K562 (cell line): ENCODE measurements around the gene UBTD1. TPM values are rescaled to one million over a fixed set of nuclear protein-coding genes. Genes with fewer than 3 reads are reported as not detected.

ENCODE experiments used
- ATAC-seq: fragments of 200-7000 bp; cut with Tn5 transposase; 3 replicates; pipeline ENCODE4 v1.9.1; 2020; ENCODE audit warnings: moderate library complexity
- BruUV-seq: library from RNA; stranded (reverse); fragments of 400-500 nt; replicated peaks from 2 replicates; lab custom pipeline; 2021; lab: Mats Ljungman, UMichigan
- CTCF ChIA-PET: fragments of 300-600 bp; formaldehyde crosslinking; extraction: SDS; loops from one replicate; lab custom pipeline; 2021; ENCODE audit warnings: low intra/inter-chr PET ratio; lab: Yijun Ruan, JAX
- POLR2A ChIA-PET: fragments of 300-600, 350-650 bp; sonication (Branson Sonifier 250); formaldehyde crosslinking; extraction: SDS; loops from one replicate; lab custom pipeline; 2021; ENCODE audit warnings: antibody characterized with exemption, inconsistent platforms; lab: Yijun Ruan, JAX
- DNase-seq, 4 experiments: peaks; one replicate each; pipeline versions ENCODE4 v3.0.0 to v3.0.0-alpha.2; 2011 to 2018; ENCODE audit warnings: low spot score in 3 of 4, mixed read lengths in 3 of 4; ENCODE audit errors: extremely low read depth in 1 of 4
- FAIRE-seq: peaks from 2 replicates; lab custom pipeline; 2011; peaks lifted over from hg19 to GRCh38; lab: Jason Lieb, UNC
- H2AFZ ChIP-seq: 2 replicates; pipeline ENCODE4 v1.6.0; 2011; ENCODE audit warnings: low read depth, low read length, control low read depth, inconsistent platforms
- H3K27ac ChIP-seq: fragments of 200-600 bp; 3 replicates; pipeline ENCODE4 v1.8.0; 2011; ENCODE audit warnings: low read depth, mild to moderate bottlenecking, control low read depth, inconsistent platforms, low read length, moderate library complexity, mixed read lengths; ENCODE audit errors: extremely low read depth
- H3K27me3 ChIP-seq, 2 experiments: fragments of 300-600 bp in 1 of 2; 2 replicates in 1 of 2; 3 replicates in 1 of 2; pipeline versions ENCODE4 v1.6.0 to v1.8.0; 2011; ENCODE audit warnings: inconsistent platforms in 2 of 2, low read length in 2 of 2, mild to moderate bottlenecking in 1 of 2, mixed read lengths in 1 of 2, moderate library complexity in 1 of 2; ENCODE audit not compliant: control insufficient read depth in 2 of 2, insufficient read depth in 2 of 2
- H3K36me3 ChIP-seq: fragments of 300-600 bp; 3 replicates; pipeline ENCODE4 v1.8.0; 2011; ENCODE audit warnings: mild to moderate bottlenecking, low read length, inconsistent platforms; ENCODE audit not compliant: control insufficient read depth, insufficient read depth
- H3K4me1 ChIP-seq, 2 experiments: fragments of 200-600 bp in 1 of 2; replicated peaks in 1 of 2; 2 replicates in 1 of 2; 3 replicates in 1 of 2; pipeline versions ENCODE4 v1.5.1 to v1.8.0; 2011; ENCODE audit warnings: inconsistent platforms in 2 of 2, low read length in 2 of 2, mild to moderate bottlenecking in 1 of 2, mixed read lengths in 1 of 2, moderate library complexity in 1 of 2; ENCODE audit not compliant: control insufficient read depth in 2 of 2, insufficient read depth in 2 of 2
- H3K4me2 ChIP-seq: 2 replicates; pipeline ENCODE4 v1.6.1; 2011; ENCODE audit warnings: low read length, control low read depth, inconsistent platforms, mixed read lengths; ENCODE audit not compliant: insufficient read depth
- H3K4me3 ChIP-seq: fragments of 200-600 bp; sonication (generic), shearing (Covaris generic); 2 replicates; pipeline ENCODE4 v1.5.1; 2016; ENCODE audit warnings: control low read depth, inconsistent platforms
- H3K79me2 ChIP-seq: fragments of 200-600 bp; 3 replicates; pipeline ENCODE4 v1.8.0; 2011; ENCODE audit warnings: low read length, inconsistent platforms; ENCODE audit not compliant: control insufficient read depth, insufficient read depth
- H3K9ac ChIP-seq, 2 experiments: 2 replicates each; pipeline versions ENCODE4 v1.6.0 to v1.6.1; 2011; ENCODE audit warnings: low read depth in 2 of 2, low read length in 2 of 2, control low read depth in 1 of 2, inconsistent platforms in 1 of 2, mild to moderate bottlenecking in 1 of 2, mixed read lengths in 1 of 2; ENCODE audit not compliant: insufficient read depth in 1 of 2
- H3K9me1 ChIP-seq: one replicate; pipeline ENCODE4 v1.6.0; 2011; ENCODE audit warnings: inconsistent platforms, mild to moderate bottlenecking, low read length, moderate library complexity; ENCODE audit not compliant: control insufficient read depth, insufficient read depth
- H3K9me3 ChIP-seq: replicated peaks from 2 replicates; pipeline ENCODE4 v1.5.1; 2011; ENCODE audit warnings: low read depth, low read length, inconsistent platforms; ENCODE audit not compliant: control insufficient read depth, insufficient read depth
- H4K20me1 ChIP-seq: replicated peaks from 2 replicates; pipeline ENCODE4 v1.6.1; 2011; ENCODE audit warnings: low read length, inconsistent platforms, mixed read lengths; ENCODE audit not compliant: control insufficient read depth, insufficient read depth
- BRD9 ChIP-seq: fragments of 450-650 bp; IDR thresholded peaks from 2 replicates; pipeline ENCODE4 v1.6.1; 2018; ENCODE audit warnings: low read depth; ENCODE audit not compliant: partially characterized antibody
- PTRF ChIP-seq: fragments of 450-650 bp; IDR thresholded peaks from 2 replicates; pipeline ENCODE4 v1.6.1; 2016; ENCODE audit warnings: mild to moderate bottlenecking, missing genetic modification characterization, missing compliant biosample characterization
- YY1 ChIP-seq, 3 experiments: IDR thresholded peaks; 2 replicates each; pipeline ENCODE4 v1.6.1; 2011; ENCODE audit warnings: low read length in 2 of 3, mild to moderate bottlenecking in 2 of 3, moderate library complexity in 2 of 3, borderline replicate concordance in 1 of 3, control low read depth in 1 of 3, low read depth in 1 of 3; ENCODE audit not compliant: insufficient read depth in 3 of 3, insufficient replicate concordance in 2 of 3, control insufficient read depth in 1 of 3, insufficient read length in 1 of 3; ENCODE audit errors: extremely low read depth in 1 of 3
- ZKSCAN8 ChIP-seq: fragments of 200-800 bp; sonication (Bioruptor generic); IDR thresholded peaks from 2 replicates; pipeline ENCODE4 v1.6.1; 2016; ENCODE audit warnings: missing genetic modification characterization, missing compliant biosample characterization
- WGBS: fragments of 100-300 bp; shearing (Covaris generic); methylation state at CpG from one replicate; pipeline ENCODE4 v1.1.6; 2016; ENCODE audit warnings: low coverage, mixed read lengths; ENCODE audit not compliant: insufficient coverage; ENCODE audit errors: missing lambda C conversion rate; 5-methylcytosine and 5-hydroxymethylcytosine counted together
- in situ Hi-C: fragments of 300-500 bp; cut with MboI; formaldehyde crosslinking; loops from 4 replicates; pipeline ENCODE4 v1.15.0; 2018; ENCODE audit warnings: inconsistent platforms, mixed read lengths
- intact Hi-C: fragments of 100-400 bp; cut with micrococcal nuclease; formaldehyde crosslinking; loops from 2 replicates; pipeline ENCODE4 v1.14.2; 2022
- polyA plus RNA-seq, 8 experiments: library from polyadenylated mRNA; depleted of rRNA in 4 of 8; stranded (reverse) in 5 of 8; unstranded in 3 of 8; fragments of >200 nt; fragmentation: Nextera tagmentation in 2 of 8; fragmentation: Illumina TruSeq in 1 of 8; extraction: Ambion mirVana in 2 of 8; extraction: Trizol in 1 of 8; gene quantifications; 2 replicates each; pipeline versions ENCODE4 v1.2.1 to v1.2.3, GENCODE V29; 2011 to 2014; ENCODE audit warnings: inconsistent platforms in 1 of 8, missing spikeins in 1 of 8
- total RNA-seq, 7 experiments: library from RNA; depleted of rRNA in 6 of 7; stranded (reverse); fragments of >200 nt in 6 of 7; fragmentation: Illumina TruSeq in 2 of 7; extraction: Trizol in 2 of 7; gene quantifications; 2 replicates each; pipeline versions ENCODE4 v1.2.1 to v1.2.3, GENCODE V29; 2011 to 2021; ENCODE audit warnings: low replicate concordance in 1 of 7
- TF ChIP-seq, protein P1 (sequence below): fragments of 250-450 bp; sonication (Bioruptor Pico); IDR thresholded peaks from 2 replicates; pipeline ENCODE4 v1.8.0; 2021; ENCODE audit warnings: borderline replicate concordance, mild to moderate bottlenecking, moderate library complexity; ENCODE audit not compliant: poor library complexity, severe bottlenecking
- TF ChIP-seq, protein P2 (sequence below), 2 experiments: fragments of 250-450 bp in 1 of 2; fragments of 450-650 bp in 1 of 2; sonication (Bioruptor Pico) in 1 of 2; IDR thresholded peaks; 2 replicates each; pipeline versions ENCODE4 v1.6.1 to v1.8.0; 2016 to 2021; ENCODE audit warnings: mild to moderate bottlenecking in 2 of 2, moderate library complexity in 2 of 2, missing compliant biosample characterization in 1 of 2, missing genetic modification characterization in 1 of 2
- TF ChIP-seq, protein P3 (sequence below): sonication (generic); formaldehyde crosslinking; IDR thresholded peaks from 2 replicates; pipeline ENCODE4 v1.8.0; 2022; ENCODE audit warnings: missing genetic modification reagents, mild to moderate bottlenecking, borderline replicate concordance

UBTD1 gene
- total and polyA plus RNA-seq, 9 of the 15 experiments (the other 6 are each of a cell fraction or from before 2014, with no cell fraction given): 0.08 to 1.6 (median 0.81) TPM; not detected in 1

DNA sequence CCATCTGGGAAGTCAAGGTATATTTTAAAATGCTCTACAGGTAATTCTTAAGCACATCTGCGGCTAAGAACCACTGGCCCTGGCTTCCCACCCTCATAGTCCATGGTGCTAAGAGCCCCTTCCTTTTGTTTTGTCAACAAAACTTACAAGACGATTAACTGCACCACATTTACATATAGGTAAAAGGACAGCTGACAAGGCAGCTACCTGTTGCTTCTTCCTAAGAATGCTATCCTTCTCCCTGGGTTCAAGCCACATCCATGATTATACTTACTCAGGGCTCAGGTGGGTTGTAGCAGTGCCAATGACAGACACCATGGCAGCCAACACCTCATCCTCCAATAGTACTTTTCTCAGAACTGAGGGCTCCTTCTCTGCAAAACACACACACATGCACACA lies 36.4 kb upstream of the UBTD1 start:
- H3K4me3 ChIP-seq: no peak overlapping the region
- FAIRE-seq: no peak
- in situ Hi-C loops: loop anchor here (5.0 kb wide), 1 partner anchor 150 kb away; no protein-coding TSS in a partner anchor

DNA sequence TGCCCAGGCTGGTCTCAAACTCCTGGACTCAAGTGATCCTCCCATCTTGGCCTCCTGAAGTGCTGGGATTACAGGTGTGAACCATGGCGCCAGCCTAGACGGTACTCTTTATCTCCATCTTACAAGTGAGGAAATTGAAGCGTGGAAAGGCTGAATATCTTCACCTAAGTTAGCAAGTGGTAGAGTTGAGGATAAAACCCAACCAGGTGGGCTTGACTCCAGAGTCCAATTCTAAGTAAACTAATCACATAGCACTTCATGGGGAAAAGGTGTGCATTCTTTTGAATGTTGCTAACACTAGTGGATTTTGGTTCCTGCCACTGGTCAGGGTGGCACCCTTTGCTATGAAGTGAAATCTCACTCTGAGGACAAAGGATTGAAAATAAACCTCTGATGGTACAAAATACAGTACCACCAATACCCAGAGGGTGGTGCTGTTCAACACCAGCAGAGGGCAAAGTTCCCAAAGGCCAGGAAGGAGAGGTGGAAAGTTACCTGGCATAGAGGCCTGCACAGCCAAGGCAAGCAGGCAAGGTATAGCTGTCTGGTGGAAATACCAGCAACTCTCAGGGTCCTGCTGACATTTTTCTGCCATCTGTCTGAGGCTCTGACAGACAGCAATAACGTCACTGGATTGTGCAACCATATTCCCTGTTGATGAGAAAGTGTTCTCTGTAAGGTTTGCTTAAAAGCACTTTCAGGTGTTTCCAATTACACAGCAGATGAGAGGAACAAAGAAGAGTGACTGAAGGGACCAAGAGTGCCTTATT lies 35.2 kb upstream of the UBTD1 start:
- H3K79me2 ChIP-seq: no peaks in the 10 kb centered on the region
- ATAC-seq (peak; percentile 88), DNase-seq (peak; percentile 23 to 42 (median 40)), FAIRE-seq (peak; percentile 75)
- in situ Hi-C loops (loop anchor here (5.0 kb wide), 1 partner anchor 149 kb away; no protein-coding TSS in a partner anchor), intact Hi-C loops (loop anchor here (5.0 kb wide), 1 partner anchor 89 kb away; no protein-coding TSS in a partner anchor)
- no peaks in the 10 kb centered on the region for H3K27me3 ChIP-seq
- H3K9me3 ChIP-seq: no peaks in the 10 kb centered on the region
- WGBS: 77% methylated on average over 4 of the region's 4 CpGs
- no peak overlapping the region for H3K27ac ChIP-seq
- H3K4me2 ChIP-seq: no peak overlapping the region
- no peaks in the 10 kb centered on the region for H3K4me1 ChIP-seq
- no peaks in the 10 kb centered on the region for H3K9me1 ChIP-seq
- no TSS peak for BruUV-seq
- ChIA-PET POLR2A (interaction anchor here (1.4 kb wide), 1 partner anchor 10 kb away, joined by 4 read pairs; no protein-coding TSS in a partner anchor), CTCF (interaction anchor here (0.6 to 1.1 kb wide), 4 partner anchors 10 to 268 kb away, joined by 3 to 4 read pairs (median 3); no protein-coding TSS in a partner anchor)
- no peak overlapping the region for H3K4me3 ChIP-seq
- no peaks in the 10 kb centered on the region for H4K20me1 ChIP-seq
- peaks cover 85% of the 10 kb centered on the region for H3K36me3 ChIP-seq
- no peak overlapping the region for H3K9ac ChIP-seq
- no peak overlapping the region for H2AFZ ChIP-seq
- TF ChIP-seq, protein P1, sequence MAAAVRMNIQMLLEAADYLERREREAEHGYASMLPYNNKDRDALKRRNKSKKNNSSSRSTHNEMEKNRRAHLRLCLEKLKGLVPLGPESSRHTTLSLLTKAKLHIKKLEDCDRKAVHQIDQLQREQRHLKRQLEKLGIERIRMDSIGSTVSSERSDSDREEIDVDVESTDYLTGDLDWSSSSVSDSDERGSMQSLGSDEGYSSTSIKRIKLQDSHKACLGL (CRISPR knock-in tag): no peak
- TF ChIP-seq, protein P2, sequence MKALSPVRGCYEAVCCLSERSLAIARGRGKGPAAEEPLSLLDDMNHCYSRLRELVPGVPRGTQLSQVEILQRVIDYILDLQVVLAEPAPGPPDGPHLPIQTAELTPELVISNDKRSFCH (CRISPR knock-in tag; IDR thresholded peaks at IDR 0.05): no peak
- TF ChIP-seq, protein P2 (tag; IDR thresholded peaks at IDR 0.05): no peak
- TF ChIP-seq, protein P3, sequence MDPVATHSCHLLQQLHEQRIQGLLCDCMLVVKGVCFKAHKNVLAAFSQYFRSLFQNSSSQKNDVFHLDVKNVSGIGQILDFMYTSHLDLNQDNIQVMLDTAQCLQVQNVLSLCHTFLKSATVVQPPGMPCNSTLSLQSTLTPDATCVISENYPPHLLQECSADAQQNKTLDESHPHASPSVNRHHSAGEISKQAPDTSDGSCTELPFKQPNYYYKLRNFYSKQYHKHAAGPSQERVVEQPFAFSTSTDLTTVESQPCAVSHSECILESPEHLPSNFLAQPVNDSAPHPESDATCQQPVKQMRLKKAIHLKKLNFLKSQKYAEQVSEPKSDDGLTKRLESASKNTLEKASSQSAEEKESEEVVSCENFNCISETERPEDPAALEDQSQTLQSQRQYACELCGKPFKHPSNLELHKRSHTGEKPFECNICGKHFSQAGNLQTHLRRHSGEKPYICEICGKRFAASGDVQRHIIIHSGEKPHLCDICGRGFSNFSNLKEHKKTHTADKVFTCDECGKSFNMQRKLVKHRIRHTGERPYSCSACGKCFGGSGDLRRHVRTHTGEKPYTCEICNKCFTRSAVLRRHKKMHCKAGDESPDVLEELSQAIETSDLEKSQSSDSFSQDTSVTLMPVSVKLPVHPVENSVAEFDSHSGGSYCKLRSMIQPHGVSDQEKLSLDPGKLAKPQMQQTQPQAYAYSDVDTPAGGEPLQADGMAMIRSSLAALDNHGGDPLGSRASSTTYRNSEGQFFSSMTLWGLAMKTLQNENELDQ (CRISPR knock-in tag): no peak

More for the DNA sequence above, 36.4 kb upstream of the UBTD1 start:
- no peak overlapping the region for H3K9ac ChIP-seq
- TF ChIP-seq ZKSCAN8 (no peak), PTRF (no peak), YY1 (IDR thresholded peaks at IDR 0.05; ENCODE audit: borderline replicate concordance in 1 of 3, control insufficient read depth in 1 of 3, extremely low read depth in 1 of 3, insufficient read depth in 3 of 3, insufficient read length in 1 of 3, insufficient replicate concordance in 2 of 3, low read depth in 1 of 3, low read length in 2 of 3) (no peak), BRD9 (no peak)
- no peaks in the 10 kb centered on the region for H3K4me1 ChIP-seq
- 87% methylated on average over 2 of the region's 2 CpGs for WGBS
- no peaks in the 10 kb centered on the region for H3K27me3 ChIP-seq
- no peaks in the 10 kb centered on the region for H4K20me1 ChIP-seq
- H3K9me3 ChIP-seq: no peaks in the 10 kb centered on the region
- H3K4me2 ChIP-seq: no peak overlapping the region
- intact Hi-C loops: loop anchor here (5.0 kb wide), 1 partner anchor 90 kb away; no protein-coding TSS in a partner anchor
- H3K27ac ChIP-seq: no peak overlapping the region
- CTCF ChIA-PET: no interaction called here
- DNase-seq (no peak), ATAC-seq (no peak)
- no peaks in the 10 kb centered on the region for H3K79me2 ChIP-seq
- POLR2A ChIA-PET: interaction anchor here (0.6 kb wide), 1 partner anchor 381 kb away, joined by 3 read pairs; no protein-coding TSS in a partner anchor
- BruUV-seq: no TSS peak
- H3K9me1 ChIP-seq: no peaks in the 10 kb centered on the region
- H3K36me3 ChIP-seq: peaks cover 85% of the 10 kb centered on the region
- H2AFZ ChIP-seq: no peak overlapping the region
